ENCODE data around the gene ENTHD1. TPM values are rescaled to one million over a fixed set of nuclear protein-coding genes. Genes with fewer than 3 reads are reported as not detected.

ENTHD1 gene
- total and polyA plus RNA-seq, 2 donors (not counting 3 experiments of a cell fraction or from before 2014, with no cell fraction given), result not detected

DNA sequence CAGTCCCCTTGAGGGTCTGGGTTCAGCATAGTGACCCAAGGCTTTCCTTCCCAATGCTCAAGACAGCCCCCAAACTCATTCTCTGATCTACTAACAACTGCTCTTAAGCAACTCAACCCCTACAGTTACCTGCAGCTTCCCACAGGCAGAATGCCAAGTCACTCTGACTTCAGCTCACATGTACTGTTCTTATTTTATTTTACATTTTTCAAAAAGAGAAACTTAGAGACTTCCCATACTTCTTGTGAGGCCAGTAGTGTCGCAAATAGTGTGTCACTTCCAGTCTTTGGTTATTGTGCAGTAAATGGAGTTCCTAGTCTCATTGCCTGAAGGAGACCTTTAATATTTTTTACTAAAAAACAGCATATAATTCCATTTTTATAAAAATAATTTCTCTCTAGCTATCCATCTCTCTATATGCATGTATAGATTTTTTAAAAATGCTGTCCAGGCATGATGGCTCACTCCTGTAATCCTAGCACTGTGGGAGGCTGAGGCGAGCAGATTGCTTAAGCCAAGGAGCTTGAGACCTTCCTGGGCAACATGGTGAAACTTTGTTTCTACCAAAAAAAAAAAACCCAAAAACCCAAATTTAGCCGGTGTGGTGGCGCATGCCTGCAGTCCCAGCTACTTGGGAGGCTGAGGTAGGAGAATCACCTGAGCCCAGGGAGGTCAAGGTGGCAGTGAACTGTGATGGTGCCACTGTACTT is 41.8 kb downstream of the ENTHD1 start:
- BruUV-seq (replicated peaks), result no TSS peak
- Histone ChIP-seq H3K79me2 (ENCODE audit: control insufficient read depth, insufficient read depth, low read length) (no peaks in the 10 kb centered on the region), H2AFZ (ENCODE audit: low read depth, low read length) (no peak overlapping the region), H3K9me3 (replicated peaks; ENCODE audit: control insufficient read depth, insufficient read depth, low read length) (no peaks in the 10 kb centered on the region), H3K4me1 (ENCODE audit: control insufficient read depth, extremely low read depth, insufficient read depth, low read length) (no peaks in the 10 kb centered on the region), H3K4me3 (replicated peaks in 1 of 3; ENCODE audit: insufficient read depth in 1 of 3, low read depth in 1 of 3, low read length in 3 of 3) (no peak overlapping the region), H4K20me1 (replicated peaks; ENCODE audit: control insufficient read depth, extremely low read depth, insufficient read depth, low read length) (no peaks in the 10 kb centered on the region), H3K4me2 (ENCODE audit: insufficient read depth, low read length) (no peak overlapping the region), H3K9ac (replicated peaks; ENCODE audit: extremely low read depth, insufficient read depth, low read length) (no peak overlapping the region), H3K36me3 (ENCODE audit: control insufficient read depth in 2 of 2, extremely low read depth in 1 of 2, insufficient read depth in 2 of 2, low read length in 2 of 2) (no peaks in the 10 kb centered on the region), H3K27me3 (ENCODE audit: control insufficient read depth in 2 of 2, insufficient read depth in 2 of 2, low read length in 2 of 2) (peaks cover 4 to 8% of the 10 kb centered on the region in 2 experiments), H3K27ac (ENCODE audit: insufficient read depth, low read depth, low read length) (no peak overlapping the region), H3K9me1 (replicated peaks; ENCODE audit: control insufficient read depth, extremely low read depth, insufficient read depth, low read length) (no peaks in the 10 kb centered on the region)
- POLR2A ChIA-PET, result no interaction called here
- FAIRE-seq (no peak), DNase-seq (ENCODE audit: low read depth, low spot score) (no peak)
- no peak for TF ChIP-seq FOS (IDR thresholded peaks at IDR 0.05; ENCODE audit: borderline replicate concordance, insufficient read depth, low read length)
- no peak for TF ChIP-seq MYC (IDR thresholded peaks at IDR 0.05; ENCODE audit: low read depth, low read length)
- no peak for TF ChIP-seq EZH2 (IDR thresholded peaks at IDR 0.05; ENCODE audit: borderline replicate concordance, low read depth, low read length, severe bottlenecking)
- TF ChIP-seq, protein P1, sequence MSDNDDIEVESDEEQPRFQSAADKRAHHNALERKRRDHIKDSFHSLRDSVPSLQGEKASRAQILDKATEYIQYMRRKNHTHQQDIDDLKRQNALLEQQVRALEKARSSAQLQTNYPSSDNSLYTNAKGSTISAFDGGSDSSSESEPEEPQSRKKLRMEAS (IDR thresholded peaks at IDR 0.05; ENCODE audit: insufficient read depth, insufficient read length), result no peak
- TF ChIP-seq POLR2AphosphoS5 (IDR thresholded peaks at IDR 0.05; ENCODE audit: insufficient read depth, low read depth, low read length), result no peak
- TF ChIP-seq, protein P2, sequence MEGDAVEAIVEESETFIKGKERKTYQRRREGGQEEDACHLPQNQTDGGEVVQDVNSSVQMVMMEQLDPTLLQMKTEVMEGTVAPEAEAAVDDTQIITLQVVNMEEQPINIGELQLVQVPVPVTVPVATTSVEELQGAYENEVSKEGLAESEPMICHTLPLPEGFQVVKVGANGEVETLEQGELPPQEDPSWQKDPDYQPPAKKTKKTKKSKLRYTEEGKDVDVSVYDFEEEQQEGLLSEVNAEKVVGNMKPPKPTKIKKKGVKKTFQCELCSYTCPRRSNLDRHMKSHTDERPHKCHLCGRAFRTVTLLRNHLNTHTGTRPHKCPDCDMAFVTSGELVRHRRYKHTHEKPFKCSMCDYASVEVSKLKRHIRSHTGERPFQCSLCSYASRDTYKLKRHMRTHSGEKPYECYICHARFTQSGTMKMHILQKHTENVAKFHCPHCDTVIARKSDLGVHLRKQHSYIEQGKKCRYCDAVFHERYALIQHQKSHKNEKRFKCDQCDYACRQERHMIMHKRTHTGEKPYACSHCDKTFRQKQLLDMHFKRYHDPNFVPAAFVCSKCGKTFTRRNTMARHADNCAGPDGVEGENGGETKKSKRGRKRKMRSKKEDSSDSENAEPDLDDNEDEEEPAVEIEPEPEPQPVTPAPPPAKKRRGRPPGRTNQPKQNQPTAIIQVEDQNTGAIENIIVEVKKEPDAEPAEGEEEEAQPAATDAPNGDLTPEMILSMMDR (IDR thresholded peaks at IDR 0.05; ENCODE audit: extremely low read depth in 1 of 2, insufficient read depth in 1 of 2, low read depth in 1 of 2, low read length in 2 of 2), result no peak
- TF ChIP-seq POLR2A (IDR thresholded peaks at IDR 0.05; ENCODE audit: low read depth, low read length), result no peak
- no peak for TF ChIP-seq GATA2 (IDR thresholded peaks at IDR 0.05; ENCODE audit: insufficient read depth, insufficient read length, low read depth, low read length)
- no peak for TF ChIP-seq JUN (IDR thresholded peaks at IDR 0.05; ENCODE audit: borderline replicate concordance, insufficient read depth, insufficient read length, low read depth)
- CTCF ChIA-PET, result interaction anchor here (2.0 kb wide), 1 partner anchor 173 kb away, joined by 5 read pairs; no protein-coding TSS in a partner anchor
- dilution Hi-C loops (cut with MboI; ENCODE audit: extremely low pct_ligation_motif_present, low sequenced_read_pairs) (no loop called here), intact Hi-C loops (cut with micrococcal nuclease) (no loop called here)
